GM12874 (cell line): ENCODE measurements around the gene INPP5A.

Experiments
- TF ChIP-seq, protein P1 (sequence below): IDR thresholded peaks from 2 replicates; pipeline ENCODE4 v1.5.1; 2011; ENCODE audit warnings: low read depth, mild to moderate bottlenecking, control low read depth, low read length, moderate library complexity; ENCODE audit not compliant: insufficient read depth

The INPP5A gene

DNA sequence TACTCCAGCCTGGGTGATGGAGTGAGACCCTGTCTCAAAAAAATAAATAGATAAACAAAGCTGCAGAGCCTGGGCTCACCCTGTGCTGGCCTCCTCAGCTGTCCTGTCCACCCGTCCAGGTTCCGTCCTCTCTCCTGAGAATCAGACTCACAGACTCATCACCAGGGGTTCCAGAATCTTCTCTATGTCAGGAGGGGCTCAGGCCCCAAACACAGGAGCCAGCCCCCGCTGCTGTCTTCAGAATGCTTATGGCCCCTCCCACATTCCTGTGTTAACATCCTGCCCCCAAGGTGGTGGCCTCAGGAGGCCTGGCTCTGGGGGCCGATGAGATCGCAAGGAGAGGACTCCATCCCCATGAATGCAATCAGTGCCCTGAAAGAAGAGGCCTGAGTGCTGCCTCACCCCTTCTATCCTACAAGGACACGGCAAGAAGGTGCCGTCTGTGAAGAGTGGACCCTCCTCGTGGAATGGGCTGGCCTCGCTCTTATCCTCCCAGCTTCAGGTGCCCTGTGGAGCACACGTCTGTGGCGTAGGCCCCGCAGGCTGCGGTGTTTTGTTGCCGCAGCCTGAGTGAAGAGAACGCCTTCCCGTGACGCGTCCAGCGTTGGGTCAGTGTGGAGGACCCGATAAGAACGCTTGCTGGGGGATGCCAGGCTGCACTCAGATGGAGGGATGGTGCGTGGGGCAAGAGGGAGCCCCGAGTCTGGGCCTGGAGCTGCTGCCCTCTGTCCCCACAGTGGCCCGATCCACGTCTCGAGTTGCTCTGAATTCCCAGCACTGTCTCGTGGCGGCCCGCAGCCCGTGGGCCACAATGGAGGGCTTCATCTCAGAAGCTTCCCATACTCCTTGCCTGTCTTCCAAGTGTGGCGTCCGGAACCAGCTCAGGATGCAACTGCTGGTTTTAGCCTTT, 77.1 kb downstream of the INPP5A start:
- TF ChIP-seq, protein P1, sequence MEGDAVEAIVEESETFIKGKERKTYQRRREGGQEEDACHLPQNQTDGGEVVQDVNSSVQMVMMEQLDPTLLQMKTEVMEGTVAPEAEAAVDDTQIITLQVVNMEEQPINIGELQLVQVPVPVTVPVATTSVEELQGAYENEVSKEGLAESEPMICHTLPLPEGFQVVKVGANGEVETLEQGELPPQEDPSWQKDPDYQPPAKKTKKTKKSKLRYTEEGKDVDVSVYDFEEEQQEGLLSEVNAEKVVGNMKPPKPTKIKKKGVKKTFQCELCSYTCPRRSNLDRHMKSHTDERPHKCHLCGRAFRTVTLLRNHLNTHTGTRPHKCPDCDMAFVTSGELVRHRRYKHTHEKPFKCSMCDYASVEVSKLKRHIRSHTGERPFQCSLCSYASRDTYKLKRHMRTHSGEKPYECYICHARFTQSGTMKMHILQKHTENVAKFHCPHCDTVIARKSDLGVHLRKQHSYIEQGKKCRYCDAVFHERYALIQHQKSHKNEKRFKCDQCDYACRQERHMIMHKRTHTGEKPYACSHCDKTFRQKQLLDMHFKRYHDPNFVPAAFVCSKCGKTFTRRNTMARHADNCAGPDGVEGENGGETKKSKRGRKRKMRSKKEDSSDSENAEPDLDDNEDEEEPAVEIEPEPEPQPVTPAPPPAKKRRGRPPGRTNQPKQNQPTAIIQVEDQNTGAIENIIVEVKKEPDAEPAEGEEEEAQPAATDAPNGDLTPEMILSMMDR, result no peak

DNA sequence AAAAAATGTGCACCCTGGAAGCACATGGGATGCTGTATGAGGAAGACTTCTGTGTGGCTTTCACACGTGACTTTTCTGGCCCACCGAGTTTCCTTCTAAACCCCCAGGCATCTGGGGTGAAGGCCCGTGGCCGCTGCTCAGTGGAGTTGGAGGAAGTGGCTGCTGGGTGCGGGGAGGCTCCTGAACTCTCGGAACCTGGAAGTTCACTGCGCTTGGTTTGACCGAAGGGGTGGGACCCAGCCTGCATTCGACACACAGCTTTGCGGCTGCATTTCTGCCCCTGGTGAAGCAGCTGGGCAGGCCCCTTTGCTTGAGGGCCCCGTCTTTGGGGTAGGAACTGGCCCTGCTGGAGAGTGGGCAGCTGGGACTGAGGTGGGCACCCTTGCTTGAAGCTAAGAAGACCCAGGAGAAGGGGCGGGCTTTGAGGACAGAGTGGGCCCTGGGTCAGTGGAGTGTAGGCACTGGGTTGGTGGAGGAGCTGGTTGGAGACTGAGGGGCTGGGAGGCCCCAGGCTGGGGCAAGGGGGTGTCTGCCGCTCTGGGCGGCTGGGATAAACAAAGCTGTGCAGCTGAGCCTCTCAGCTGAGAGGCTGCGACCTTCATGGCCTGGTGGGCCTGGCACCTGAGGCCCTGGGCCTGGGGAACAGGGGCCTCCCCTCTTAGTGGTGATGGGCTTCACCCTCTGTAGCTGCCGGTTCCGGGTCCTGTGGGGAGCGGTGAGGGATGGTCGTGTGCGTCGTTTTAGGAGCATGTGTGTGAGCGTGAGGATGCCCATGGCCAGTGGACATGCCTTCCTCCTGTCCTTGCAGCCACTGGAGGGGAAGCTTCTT, 78.0 kb downstream of the INPP5A start:
- TF ChIP-seq, protein P1, result no peak

GRCh38 chr10:132616170-132616995, 78.8 kb downstream of the INPP5A start:
- TF ChIP-seq, protein P1, result no peak

GRCh38 chr10:132616996-132617736, 79.6 kb downstream of the INPP5A start:
- TF ChIP-seq, protein P1, result no peak

- TF ChIP-seq, protein P1, result no peak
Measured at GRCh38 chr10:132617737-132618052, 80.1 kb downstream of the INPP5A start.

DNA sequence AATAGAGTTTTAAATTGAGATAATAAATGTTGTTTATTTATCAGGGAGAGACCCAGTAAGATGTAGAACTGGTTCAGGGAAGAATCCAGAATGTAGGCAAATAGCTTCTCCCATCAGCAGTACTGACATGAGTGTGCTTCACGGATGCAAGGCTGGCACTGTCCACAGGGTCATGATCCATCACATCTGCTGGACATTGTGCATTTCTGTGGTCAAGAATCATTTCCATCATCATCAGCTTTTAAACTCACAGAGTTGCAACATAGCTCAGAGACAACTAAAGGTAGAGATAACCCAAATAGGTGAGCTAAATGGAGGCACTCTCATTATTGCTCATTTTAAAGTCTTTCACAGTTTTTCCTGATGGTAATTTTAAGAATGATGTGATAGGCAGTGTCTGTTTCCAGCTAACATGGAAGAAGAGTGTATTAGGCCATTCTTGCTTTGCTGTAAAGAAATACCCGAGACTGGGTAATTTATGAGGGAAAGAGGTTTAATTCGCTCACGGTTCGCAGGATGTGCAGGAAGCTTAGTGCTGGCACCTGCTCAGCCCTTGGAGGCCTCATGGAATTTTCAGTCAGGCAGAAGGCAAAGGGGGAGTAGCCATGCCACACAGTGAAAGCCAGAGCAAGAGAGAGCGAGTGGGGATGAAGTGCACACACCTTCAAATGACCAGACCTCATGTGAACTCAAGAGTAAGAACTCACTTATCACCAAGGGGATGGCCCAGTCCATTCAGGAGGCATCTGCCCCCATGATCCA, 80.8 kb downstream of the INPP5A start:
- TF ChIP-seq, protein P1, result no peak
